SK-N-SH (cell line): ENCODE measurements around the gene RAPGEF1. TPM values are rescaled to one million over a fixed set of nuclear protein-coding genes. Genes with fewer than 3 reads are reported as not detected.

Experiments
- CTCF ChIA-PET: fragments of 300-600, 350-600 bp; formaldehyde crosslinking; extraction: SDS; loops from one replicate; lab custom pipeline; 2021; lab: Yijun Ruan, JAX
- POLR2A ChIA-PET: fragments of 350-600 bp; sonication (Branson Sonifier 250); formaldehyde crosslinking; extraction: SDS; loops from one replicate; lab custom pipeline; 2020; ENCODE audit warnings: antibody characterized with exemption, inconsistent platforms; lab: Yijun Ruan, JAX
- DNase-seq: peaks from one replicate; pipeline ENCODE4 v3.0.0; 2012
- H2AFZ ChIP-seq: fragments of 200-600 bp; sonication (generic); 2 replicates; pipeline ENCODE4 v1.8.1; 2016; ENCODE audit warnings: antibody characterized with exemption, mild to moderate bottlenecking, low read depth
- H3F3A ChIP-seq: fragments of 200-600 bp; sonication (generic); replicated peaks from 2 replicates; pipeline ENCODE3; 2016; ENCODE audit warnings: antibody characterized with exemption, mild to moderate bottlenecking; ENCODE audit not compliant: insufficient read depth
- H3K27ac ChIP-seq, 2 experiments: fragments of 200-500 bp in 1 of 2; fragments of 200-600 bp in 1 of 2; sonication (Bioruptor generic) in 1 of 2; sonication (generic), shearing (Covaris generic) in 1 of 2; 2 replicates each; pipeline versions ENCODE4 v1.5.1 to v1.6.1; 2014 to 2016; ENCODE audit warnings: low read depth in 2 of 2, inconsistent platforms in 1 of 2, low read length in 1 of 2, mild to moderate bottlenecking in 1 of 2, mixed read lengths in 1 of 2
- H3K27me3 ChIP-seq: fragments of 200-600 bp; sonication (generic), shearing (Covaris generic); 2 replicates; pipeline ENCODE4 v1.6.1; 2016; ENCODE audit warnings: mixed run types; ENCODE audit not compliant: insufficient read depth
- H3K36me3 ChIP-seq, 2 experiments: fragments of 200-500 bp in 1 of 2; fragments of 200-600 bp in 1 of 2; sonication (Bioruptor generic) in 1 of 2; sonication (generic) in 1 of 2; replicated peaks in 1 of 2; 2 replicates each; pipeline versions ENCODE3 to v1.5.1; 2014 to 2016; ENCODE audit warnings: low read length in 1 of 2, mild to moderate bottlenecking in 1 of 2; ENCODE audit not compliant: insufficient read depth in 2 of 2, control insufficient read depth in 1 of 2
- H3K4me1 ChIP-seq, 2 experiments: fragments of 200-500 bp in 1 of 2; fragments of 200-600 bp in 1 of 2; sonication (Bioruptor generic) in 1 of 2; sonication (generic), shearing (Covaris generic) in 1 of 2; 2 replicates each; pipeline versions ENCODE4 v1.5.1 to v1.6.1; 2014 to 2016; ENCODE audit warnings: low read depth in 1 of 2, low read length in 1 of 2, mixed run types in 1 of 2; ENCODE audit not compliant: insufficient read depth in 2 of 2, control insufficient read depth in 1 of 2
- H3K4me2 ChIP-seq: fragments of 200-600 bp; sonication (generic), shearing (Covaris generic); 2 replicates; pipeline ENCODE4 v1.6.1; 2017; ENCODE audit warnings: mixed run types
- H3K4me3 ChIP-seq, 2 experiments: fragments of 200-500 bp in 1 of 2; fragments of 200-600 bp in 1 of 2; sonication (Bioruptor generic) in 1 of 2; sonication (generic), shearing (Covaris generic) in 1 of 2; 2 replicates each; pipeline versions ENCODE4 v1.5.1 to v1.8.1; 2014 to 2016; ENCODE audit warnings: low read depth in 2 of 2, inconsistent platforms in 1 of 2, low read length in 1 of 2, mild to moderate bottlenecking in 1 of 2, mixed read lengths in 1 of 2, moderate library complexity in 1 of 2
- H3K79me2 ChIP-seq: fragments of 200-600 bp; sonication (generic); 2 replicates; pipeline ENCODE4 v1.8.1; 2017; ENCODE audit warnings: mild to moderate bottlenecking; ENCODE audit not compliant: insufficient read depth
- H3K9ac ChIP-seq: fragments of 200-600 bp; sonication (generic); 2 replicates; pipeline ENCODE4 v1.6.1; 2017; ENCODE audit warnings: mixed run types
- H3K9me2 ChIP-seq: fragments of 200-600 bp; sonication (generic); 2 replicates; pipeline ENCODE4 v1.6.1; 2017; ENCODE audit warnings: mixed run types
- H3K9me3 ChIP-seq: fragments of 200-600 bp; sonication (generic); 2 replicates; pipeline ENCODE4 v1.6.1; 2017; ENCODE audit warnings: mixed run types, mild to moderate bottlenecking, moderate library complexity
- H4K20me1 ChIP-seq: fragments of 200-600 bp; sonication (generic); 2 replicates; pipeline ENCODE4 v1.6.1; 2017; ENCODE audit warnings: mild to moderate bottlenecking, mixed run types; ENCODE audit not compliant: insufficient read depth
- CHD2 ChIP-seq: fragments of 150-350 bp; IDR thresholded peaks from 2 replicates; pipeline ENCODE4 v1.6.1; 2018; ENCODE audit warnings: low read length; ENCODE audit not compliant: partially characterized antibody
- CTCF ChIP-seq: fragments of 200-600 bp; sonication (generic); IDR thresholded peaks from 2 replicates; pipeline ENCODE4 v1.6.1; 2017; ENCODE audit warnings: antibody characterized with exemption, mild to moderate bottlenecking, moderate library complexity
- FOSL2 ChIP-seq: IDR thresholded peaks from 2 replicates; pipeline ENCODE4 v1.4.0; 2012; ENCODE audit warnings: low read depth, mild to moderate bottlenecking, moderate library complexity, borderline replicate concordance
- FOXJ3 ChIP-seq: sonication (generic); formaldehyde crosslinking; IDR thresholded peaks from 2 replicates; pipeline ENCODE4 v1.5.1; 2020; ENCODE audit warnings: mild to moderate bottlenecking, missing genetic modification reagents
- FOXM1 ChIP-seq: IDR thresholded peaks from 2 replicates; pipeline ENCODE4 v1.4.0; 2012; ENCODE audit warnings: low read depth, mild to moderate bottlenecking
- GABPA ChIP-seq: IDR thresholded peaks from 2 replicates; pipeline ENCODE4 v1.4.0; 2012; ENCODE audit warnings: low read depth, mild to moderate bottlenecking
- GATA2 ChIP-seq: sonication (generic); formaldehyde crosslinking; IDR thresholded peaks from 2 replicates; pipeline ENCODE4 v1.5.0; 2020; ENCODE audit warnings: mild to moderate bottlenecking, missing genetic modification reagents
- JUND ChIP-seq: IDR thresholded peaks from 2 replicates; pipeline ENCODE4 v1.4.0; 2012
- MXI1 ChIP-seq: IDR thresholded peaks from 2 replicates; pipeline ENCODE4 v1.6.1; 2012; ENCODE audit warnings: mild to moderate bottlenecking, low read depth, low read length, improper control_type of control experiment
- NFIC ChIP-seq: IDR thresholded peaks from 2 replicates; pipeline ENCODE4 v1.4.0; 2012; ENCODE audit warnings: borderline replicate concordance
- NRF1 ChIP-seq: IDR thresholded peaks from 2 replicates; pipeline ENCODE4 v1.6.1; 2012; ENCODE audit warnings: low read depth, mild to moderate bottlenecking, low read length
- RFX5 ChIP-seq: IDR thresholded peaks from 2 replicates; pipeline ENCODE4 v1.6.1; 2012; ENCODE audit warnings: mild to moderate bottlenecking, improper control_type of control experiment, low read length
- RXRA ChIP-seq: IDR thresholded peaks from 2 replicates; pipeline ENCODE4 v1.4.0; 2012; ENCODE audit warnings: low read depth, mild to moderate bottlenecking, borderline replicate concordance
- SIN3A ChIP-seq: IDR thresholded peaks from 2 replicates; pipeline ENCODE4 v1.6.1; 2012; ENCODE audit warnings: low read depth, mild to moderate bottlenecking, low read length, moderate library complexity, borderline replicate concordance
- SMC3 ChIP-seq: IDR thresholded peaks from 2 replicates; pipeline ENCODE4 v1.6.1; 2012; ENCODE audit warnings: low read depth, low read length, improper control_type of control experiment
- TCF12 ChIP-seq: IDR thresholded peaks from 2 replicates; pipeline ENCODE4 v1.4.0; 2012
- WGBS: methylation state at CpG from one replicate; pipeline ENCODE4 v1.1.6; 2017; ENCODE audit warnings: low lambda C conversion rate; 5-methylcytosine and 5-hydroxymethylcytosine counted together
- polyA plus RNA-seq, 3 experiments: library from polyadenylated mRNA; depleted of rRNA; stranded (reverse); fragments of >200 nt; gene quantifications; 2 replicates each; pipeline ENCODE4 v1.2.3, GENCODE V29; 2012

RAPGEF1 gene
- polyA plus RNA-seq, 1 of the 3 experiments (the other 2 are of a cell fraction): 26.2 TPM

GRCh38 chr9:131731644-131732043 lies 8.2 kb downstream of the RAPGEF1 start:
- Histone ChIP-seq H2AFZ (no peak overlapping the region), H3K9ac (no peak overlapping the region), H3K27ac (peak overlapping the region in 1 of 2 experiments; percentile 11; a peak in 1 of 4 replicates), H3K9me3 (no peaks in the 10 kb centered on the region), H3K36me3 (no peaks in the 10 kb centered on the region), H3F3A (peaks cover 14% of the 10 kb centered on the region), H3K4me1 (peaks cover 45 to 47% of the 10 kb centered on the region in 2 experiments), H3K4me2 (peak overlapping the region; percentile 48), H3K4me3 (no peak overlapping the region), H3K9me2 (no peaks in the 10 kb centered on the region), H3K79me2 (peaks cover 85% of the 10 kb centered on the region), H4K20me1 (peaks cover 48% of the 10 kb centered on the region), H3K27me3 (no peaks in the 10 kb centered on the region)
- TF ChIP-seq SIN3A: no peak
- TF ChIP-seq MXI1: no peak
- TF ChIP-seq NRF1: no peak
- TF ChIP-seq FOSL2: no peak
- TF ChIP-seq TCF12: no peak
- TF ChIP-seq RXRA: no peak
- no peak for TF ChIP-seq SMC3
- no peak for TF ChIP-seq FOXJ3 (CRISPR knock-in tag)
- TF ChIP-seq CHD2: no peak
- 94% methylated on average over 5 of the region's 5 CpGs for WGBS
- no peak for DNase-seq
- ChIA-PET CTCF (interaction anchor here (0.8 to 6.2 kb wide), 9 partner anchors 8 to 537 kb away, joined by 3 to 47 read pairs (median 6); partner anchors contain the start of gene RAPGEF1), POLR2A (no interaction called here)

GRCh38 chr9:131731237-131731636 lies 8.6 kb downstream of the RAPGEF1 start:
- ChIA-PET POLR2A (no interaction called here), CTCF (interaction anchor here (0.8 to 6.2 kb wide), 8 partner anchors 8 to 537 kb away, joined by 3 to 47 read pairs (median 6); partner anchors contain the start of gene RAPGEF1)
- H3K4me3 ChIP-seq: no peak overlapping the region
- no peak overlapping the region for H3K9ac ChIP-seq
- H3F3A ChIP-seq: peaks cover 14% of the 10 kb centered on the region
- H4K20me1 ChIP-seq: peaks cover 47% of the 10 kb centered on the region
- H3K4me2 ChIP-seq: peak overlapping the region; percentile 48; the same call in 1 of the 2 replicates
- no peak for DNase-seq
- no peak overlapping the region for H3K27ac ChIP-seq
- H3K27me3 ChIP-seq: no peaks in the 10 kb centered on the region
- H2AFZ ChIP-seq: no peak overlapping the region
- TF ChIP-seq CTCF: no peak
- TF ChIP-seq FOXM1: no peak
- TF ChIP-seq SIN3A: no peak
- no peak for TF ChIP-seq RXRA
- TF ChIP-seq NFIC: no peak
- TF ChIP-seq TCF12: no peak
- TF ChIP-seq RFX5: no peak
- TF ChIP-seq JUND: no peak
- TF ChIP-seq GABPA: no peak
- TF ChIP-seq GATA2 (CRISPR knock-in tag): no peak
- no peaks in the 10 kb centered on the region for H3K9me3 ChIP-seq
- no peaks in the 10 kb centered on the region for H3K36me3 ChIP-seq
- 71% methylated on average over 7 of the region's 7 CpGs for WGBS
- H3K79me2 ChIP-seq: peaks cover 85% of the 10 kb centered on the region
- no peaks in the 10 kb centered on the region for H3K9me2 ChIP-seq
- peaks cover 45 to 47% of the 10 kb centered on the region in 2 experiments for H3K4me1 ChIP-seq
